ENCODE measurements around the gene CECR2.

Gene CECR2

DNA sequence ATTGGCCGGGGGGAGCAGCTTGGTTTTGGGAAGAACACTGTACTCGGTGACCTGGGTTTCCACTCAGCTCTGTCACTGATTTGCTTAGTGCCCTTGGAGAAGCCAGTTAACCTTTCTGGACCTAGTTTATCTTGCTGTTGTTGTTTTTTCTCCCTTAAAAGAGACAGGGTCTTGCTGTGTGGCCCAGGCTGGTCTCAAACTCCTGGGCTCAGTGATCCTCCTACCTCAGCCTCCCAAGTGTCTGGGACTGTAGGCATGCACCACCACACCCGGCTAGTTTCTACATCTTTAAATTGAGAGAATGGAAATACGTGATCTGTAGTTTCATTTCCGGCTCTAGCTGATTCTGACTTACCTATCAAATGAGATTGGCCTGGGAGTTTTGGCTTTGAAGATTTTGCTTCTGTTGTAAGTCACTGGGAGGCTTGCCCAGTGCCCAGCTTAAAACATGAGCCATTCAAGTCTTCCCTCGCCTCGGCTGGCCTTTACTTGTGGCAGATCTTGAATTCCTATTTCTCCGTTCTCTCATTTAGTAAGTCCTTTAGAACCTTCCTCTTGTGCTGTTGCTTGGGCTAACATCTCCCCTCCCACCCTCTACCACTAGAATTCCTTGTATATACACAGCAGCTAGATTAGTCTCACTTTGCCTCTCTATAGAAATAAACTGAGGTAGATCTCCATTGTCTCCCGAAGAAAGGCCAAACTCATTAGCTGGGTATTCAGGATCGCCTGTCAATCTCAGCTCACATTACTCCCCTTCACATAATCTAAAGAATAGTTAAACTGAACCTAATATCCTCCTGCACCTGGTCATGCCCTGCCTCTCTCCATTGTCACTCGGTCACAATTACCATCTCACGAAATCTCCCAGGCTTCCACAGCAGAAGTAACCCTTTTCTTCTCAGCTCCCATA lies 106.3 kb downstream of the CECR2 start:
- no peak overlapping the region for H3K9ac ChIP-seq (ENCODE audit: low read depth, low read length)
- H3K9me3 ChIP-seq (ENCODE audit: control insufficient read depth, insufficient read depth, low read length): no peaks in the 10 kb centered on the region
- H3K36me3 ChIP-seq (ENCODE audit: insufficient read depth, low read length): peaks cover 16% of the 10 kb centered on the region; the same call in 1 of the 2 replicates
- peaks cover 43% of the 10 kb centered on the region for H3K4me1 ChIP-seq (ENCODE audit: insufficient read depth, low read length)

DNA sequence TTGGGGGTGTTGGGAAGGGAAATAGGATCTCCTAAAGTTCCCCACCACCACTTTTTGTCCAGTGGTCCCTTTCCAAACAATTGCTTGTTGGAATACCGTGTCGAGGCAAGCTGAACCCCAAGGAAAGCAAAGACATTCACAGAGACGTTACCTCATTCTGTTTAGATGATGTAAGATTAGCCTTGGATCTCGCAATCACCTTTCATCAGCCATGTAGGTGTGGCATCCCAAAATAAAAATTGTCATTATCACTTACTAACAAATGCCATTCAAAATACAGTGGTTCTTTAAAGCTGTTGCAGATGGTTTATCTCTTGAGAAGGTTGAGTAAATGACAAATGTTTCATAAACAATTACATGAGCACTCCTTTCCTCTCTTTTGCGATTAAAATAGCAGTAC lies 107.6 kb downstream of the CECR2 start:
- peaks cover 16% of the 10 kb centered on the region; the same call in 1 of the 2 replicates for H3K36me3 ChIP-seq (ENCODE audit: insufficient read depth, low read length)
- no peaks in the 10 kb centered on the region for H3K9me3 ChIP-seq (ENCODE audit: control insufficient read depth, insufficient read depth, low read length)
- H3K9ac ChIP-seq (ENCODE audit: low read depth, low read length): no peak overlapping the region
- peaks cover 41% of the 10 kb centered on the region for H3K4me1 ChIP-seq (ENCODE audit: insufficient read depth, low read length)

DNA sequence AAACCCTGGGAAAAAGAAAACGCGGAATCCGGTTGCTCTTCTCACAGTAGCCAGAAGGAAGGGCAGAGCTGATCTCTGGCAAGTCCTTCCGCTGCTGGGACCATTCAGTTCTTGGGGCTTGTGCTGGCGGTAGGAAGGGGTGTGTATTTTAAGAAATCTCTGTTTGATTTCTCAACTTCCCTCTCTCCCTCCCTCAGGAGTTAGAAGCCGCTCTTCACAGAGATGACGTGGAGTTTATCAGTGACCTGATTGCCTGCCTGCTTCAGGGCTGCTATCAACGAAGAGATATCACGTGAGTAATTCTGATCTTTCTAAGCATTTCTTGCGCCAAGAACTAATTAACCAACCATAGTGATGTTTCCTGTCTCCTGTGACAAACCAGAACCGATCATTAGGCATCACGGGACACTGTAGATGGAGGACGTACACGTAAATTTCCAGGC lies 108.2 kb downstream of the CECR2 start:
- Histone ChIP-seq H3K9ac (ENCODE audit: low read depth, low read length) (no peak overlapping the region; the same call in 1 of the 2 replicates), H3K36me3 (ENCODE audit: insufficient read depth, low read length) (peaks cover 16% of the 10 kb centered on the region), H3K4me1 (ENCODE audit: insufficient read depth, low read length) (peaks cover 35% of the 10 kb centered on the region), H3K9me3 (ENCODE audit: control insufficient read depth, insufficient read depth, low read length) (no peaks in the 10 kb centered on the region)

DNA sequence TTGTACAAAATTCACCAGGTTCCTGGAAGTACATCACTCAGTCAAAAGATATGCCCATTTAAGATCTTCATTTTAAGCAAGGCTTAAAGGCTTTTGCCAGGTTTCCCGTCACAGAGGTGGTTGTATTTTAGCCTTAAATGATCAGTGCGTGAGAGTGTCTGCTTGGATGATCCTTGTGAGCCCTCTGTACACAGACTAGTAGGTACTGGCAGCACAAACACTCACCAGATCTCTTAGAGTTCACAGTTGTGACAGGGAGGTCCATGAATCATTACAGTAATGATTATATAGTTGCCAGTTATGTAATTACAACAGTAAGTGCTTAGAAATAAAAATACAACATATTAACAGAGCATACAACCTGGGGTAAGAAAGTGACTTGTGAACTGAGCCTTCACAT lies 109.9 kb downstream of the CECR2 start:
- H3K36me3 ChIP-seq (ENCODE audit: insufficient read depth, low read length): peaks cover 25% of the 10 kb centered on the region

DNA sequence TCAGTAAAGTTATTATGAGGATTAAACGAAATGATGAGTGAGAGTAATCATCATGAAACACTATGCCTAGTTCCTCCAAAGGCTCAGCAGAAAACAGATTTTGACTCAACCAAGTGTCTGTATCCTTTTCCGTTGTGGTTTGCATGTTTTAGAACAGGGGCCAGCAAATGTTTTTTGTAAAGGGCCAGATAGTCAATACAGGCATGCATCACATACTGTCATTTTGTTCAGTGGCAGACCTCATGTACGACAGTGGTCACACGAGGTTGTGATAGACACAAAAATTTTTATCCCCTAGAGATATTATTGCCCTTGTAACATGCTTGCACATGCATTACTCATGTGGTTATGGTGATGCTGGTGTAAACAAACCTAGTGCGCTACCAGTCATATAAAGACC lies 112.2 kb downstream of the CECR2 start:
- peaks cover 26% of the 10 kb centered on the region for H3K36me3 ChIP-seq (ENCODE audit: insufficient read depth, low read length)
- H3K9ac ChIP-seq (ENCODE audit: low read depth, low read length): no peak overlapping the region
- peaks cover 2% of the 10 kb centered on the region; the same call in 1 of the 2 replicates for H3K4me1 ChIP-seq (ENCODE audit: insufficient read depth, low read length)
- no peaks in the 10 kb centered on the region for H3K9me3 ChIP-seq (ENCODE audit: control insufficient read depth, insufficient read depth, low read length)

More for the DNA sequence above, 109.9 kb downstream of the CECR2 start:
- no peaks in the 10 kb centered on the region for H3K9me3 ChIP-seq (ENCODE audit: control insufficient read depth, insufficient read depth, low read length)
- H3K9ac ChIP-seq (ENCODE audit: low read depth, low read length): no peak overlapping the region
- peaks cover 22% of the 10 kb centered on the region for H3K4me1 ChIP-seq (ENCODE audit: insufficient read depth, low read length)

DNA sequence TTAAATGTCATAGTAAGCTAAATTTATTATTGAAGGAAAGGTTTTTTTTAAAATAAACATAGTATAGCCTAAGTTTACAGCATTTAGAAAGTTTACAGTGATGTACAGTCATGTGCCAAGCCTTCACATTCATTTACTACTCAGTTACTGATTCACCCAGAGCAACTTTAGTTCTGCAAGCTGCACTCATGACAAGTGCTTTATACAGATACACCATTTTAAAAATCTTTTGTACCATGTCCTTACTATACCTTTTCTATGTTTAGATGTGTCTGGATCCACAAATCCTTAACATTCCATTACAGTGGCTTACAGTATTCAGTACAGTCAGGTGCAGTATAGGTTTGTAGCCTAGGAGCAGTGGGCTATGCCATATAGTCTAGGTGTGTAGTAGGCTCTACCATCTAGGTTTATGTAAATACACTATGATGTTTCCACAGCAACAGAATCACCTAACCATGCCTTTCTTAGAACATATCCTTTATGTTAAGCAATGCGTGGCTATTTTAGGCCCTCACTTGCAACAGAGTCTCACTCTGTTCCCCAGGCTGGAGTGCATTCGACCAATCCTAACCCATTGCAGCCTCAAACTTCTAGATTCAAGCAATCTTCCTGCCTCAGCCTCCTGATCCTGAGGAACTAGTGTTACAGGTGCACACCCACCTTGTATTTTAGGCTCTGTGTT lies 114.6 kb downstream of the CECR2 start:
- H3K9ac ChIP-seq (ENCODE audit: low read depth, low read length): no peak overlapping the region
- H3K36me3 ChIP-seq (ENCODE audit: insufficient read depth, low read length): peaks cover 19% of the 10 kb centered on the region
- H3K4me1 ChIP-seq (ENCODE audit: insufficient read depth, low read length): no peaks in the 10 kb centered on the region
- H3K9me3 ChIP-seq (ENCODE audit: control insufficient read depth, insufficient read depth, low read length): no peaks in the 10 kb centered on the region

DNA sequence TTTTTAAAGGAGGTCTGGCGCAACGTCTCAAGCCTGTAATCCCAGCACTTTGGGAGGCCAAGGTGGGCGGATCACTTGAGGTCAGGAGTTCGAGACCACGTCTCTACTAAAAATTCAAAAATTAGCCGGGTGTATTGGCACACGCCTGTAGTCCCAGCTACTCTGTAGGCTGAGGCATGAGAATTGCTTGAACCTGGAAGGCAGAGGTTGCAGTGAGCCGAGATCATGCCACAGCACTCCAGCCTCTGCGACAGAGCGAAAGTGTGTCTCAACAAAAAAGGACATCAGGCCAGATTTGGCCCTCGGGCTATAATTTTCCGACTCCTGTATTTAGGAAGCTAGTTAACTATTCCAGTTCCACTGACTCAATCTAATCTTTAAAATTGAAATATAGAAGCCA lies 115.3 kb downstream of the CECR2 start:
- Histone ChIP-seq H3K9ac (ENCODE audit: low read depth, low read length) (no peak overlapping the region), H3K36me3 (ENCODE audit: insufficient read depth, low read length) (peaks cover 13% of the 10 kb centered on the region), H3K9me3 (ENCODE audit: control insufficient read depth, insufficient read depth, low read length) (no peaks in the 10 kb centered on the region; the same call in 1 of the 2 replicates), H3K4me1 (ENCODE audit: insufficient read depth, low read length) (no peaks in the 10 kb centered on the region)

DNA sequence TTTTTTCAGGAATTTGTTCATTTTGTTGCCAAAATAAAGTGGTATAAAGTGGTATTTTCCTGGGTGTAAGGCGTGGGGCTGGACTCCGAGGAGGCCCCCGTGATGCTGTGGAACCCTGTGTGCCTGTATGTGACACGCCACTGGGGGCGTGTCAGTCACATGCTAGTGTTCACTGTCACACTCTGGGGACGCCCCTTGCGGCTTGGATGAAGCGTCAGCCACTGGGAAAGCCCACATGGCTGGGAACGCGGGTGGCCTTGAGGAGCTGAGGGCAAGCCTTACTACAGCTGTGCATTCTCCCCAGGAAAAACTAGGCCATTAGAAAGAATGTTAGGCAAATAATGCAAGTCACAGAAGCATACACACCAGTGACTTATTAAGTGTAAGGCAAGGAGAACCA lies 117.1 kb downstream of the CECR2 start:
- Histone ChIP-seq H3K36me3 (ENCODE audit: insufficient read depth, low read length) (peaks cover 13% of the 10 kb centered on the region), H3K9me3 (ENCODE audit: control insufficient read depth, insufficient read depth, low read length) (no peaks in the 10 kb centered on the region; the same call in 1 of the 2 replicates), H3K9ac (ENCODE audit: low read depth, low read length) (no peak overlapping the region), H3K4me1 (ENCODE audit: insufficient read depth, low read length) (peaks cover 6% of the 10 kb centered on the region)

DNA sequence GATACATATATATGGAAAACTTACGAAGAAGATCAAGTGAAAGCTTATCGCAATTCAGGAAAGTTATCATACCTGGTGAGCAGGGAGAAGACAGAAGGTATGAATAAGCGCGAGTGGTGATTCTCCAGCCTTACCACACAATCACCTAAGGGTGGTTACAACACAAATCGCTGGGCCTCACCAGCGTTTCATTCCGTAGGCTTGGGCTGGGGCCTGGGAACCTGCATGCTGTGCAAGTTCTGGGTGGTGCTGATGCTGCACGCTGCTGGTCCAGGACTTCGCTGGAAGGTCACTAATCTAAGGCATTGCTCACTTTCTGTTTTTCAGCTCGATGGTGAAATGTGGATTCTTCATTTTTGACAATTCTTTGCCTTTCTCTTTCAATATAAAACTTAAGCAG lies 117.5 kb downstream of the CECR2 start:
- no peaks in the 10 kb centered on the region; the same call in 1 of the 2 replicates for H3K9me3 ChIP-seq (ENCODE audit: control insufficient read depth, insufficient read depth, low read length)
- peaks cover 8% of the 10 kb centered on the region for H3K4me1 ChIP-seq (ENCODE audit: insufficient read depth, low read length)
- H3K36me3 ChIP-seq (ENCODE audit: insufficient read depth, low read length): peaks cover 13% of the 10 kb centered on the region
- no peak overlapping the region for H3K9ac ChIP-seq (ENCODE audit: low read depth, low read length)

DNA sequence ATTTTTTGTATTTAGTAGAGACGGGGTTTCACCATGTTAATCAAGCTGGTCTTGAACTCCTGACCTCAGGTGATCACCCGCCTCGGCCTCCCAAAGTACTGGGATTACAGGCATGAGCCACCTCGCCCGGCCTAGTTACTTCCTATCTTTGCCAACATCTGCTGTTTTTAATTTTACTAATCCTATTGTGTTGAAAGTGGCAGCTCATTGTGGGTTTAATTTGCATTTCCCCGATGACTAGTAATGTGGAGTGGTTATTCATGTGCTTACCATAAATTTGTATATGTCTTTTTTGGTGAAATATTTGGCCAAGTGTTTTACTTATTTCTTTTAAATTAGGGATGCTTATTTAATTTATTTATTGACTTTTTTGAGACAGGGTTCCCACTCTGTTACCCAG lies 119.8 kb downstream of the CECR2 start:
- H3K4me1 ChIP-seq (ENCODE audit: insufficient read depth, low read length): peaks cover 24% of the 10 kb centered on the region
- H3K36me3 ChIP-seq (ENCODE audit: insufficient read depth, low read length): peaks cover 4% of the 10 kb centered on the region; the same call in 1 of the 2 replicates
- no peak overlapping the region for H3K9ac ChIP-seq (ENCODE audit: low read depth, low read length)
- no peaks in the 10 kb centered on the region; the same call in 1 of the 2 replicates for H3K9me3 ChIP-seq (ENCODE audit: control insufficient read depth, insufficient read depth, low read length)

DNA sequence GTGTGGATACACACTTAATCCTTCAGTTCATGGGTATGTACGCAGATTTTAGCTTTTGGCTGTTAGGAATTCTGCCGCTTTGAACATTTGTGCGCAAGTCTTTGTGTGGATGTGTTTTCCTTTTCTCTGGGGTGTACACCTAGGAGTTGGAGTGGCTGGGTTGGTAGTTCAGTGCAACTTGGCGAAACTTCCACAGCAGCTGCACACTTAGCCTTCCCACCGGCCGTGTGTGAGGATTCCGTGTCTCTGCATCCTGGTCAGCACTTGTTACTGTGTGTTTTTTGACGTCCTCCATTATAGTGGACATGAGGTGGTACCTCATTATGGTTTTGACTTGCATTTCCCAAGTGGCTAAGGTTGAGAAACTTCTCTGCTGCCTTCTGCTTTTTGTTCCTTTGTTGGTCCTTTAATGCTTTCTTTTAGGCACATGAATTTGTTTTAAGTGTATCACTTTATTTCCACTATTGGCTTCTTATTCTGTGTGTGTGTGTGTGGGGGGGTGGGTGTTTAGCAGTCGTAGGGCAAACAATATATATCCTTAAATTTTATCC lies 121.9 kb downstream of the CECR2 start:
- H3K36me3 ChIP-seq (ENCODE audit: insufficient read depth, low read length): no peaks in the 10 kb centered on the region
- H3K4me1 ChIP-seq (ENCODE audit: insufficient read depth, low read length): peaks cover 24% of the 10 kb centered on the region
- H3K9me3 ChIP-seq (ENCODE audit: control insufficient read depth, insufficient read depth, low read length): no peaks in the 10 kb centered on the region; the same call in 1 of the 2 replicates
- H3K9ac ChIP-seq (ENCODE audit: low read depth, low read length): no peak overlapping the region

DNA sequence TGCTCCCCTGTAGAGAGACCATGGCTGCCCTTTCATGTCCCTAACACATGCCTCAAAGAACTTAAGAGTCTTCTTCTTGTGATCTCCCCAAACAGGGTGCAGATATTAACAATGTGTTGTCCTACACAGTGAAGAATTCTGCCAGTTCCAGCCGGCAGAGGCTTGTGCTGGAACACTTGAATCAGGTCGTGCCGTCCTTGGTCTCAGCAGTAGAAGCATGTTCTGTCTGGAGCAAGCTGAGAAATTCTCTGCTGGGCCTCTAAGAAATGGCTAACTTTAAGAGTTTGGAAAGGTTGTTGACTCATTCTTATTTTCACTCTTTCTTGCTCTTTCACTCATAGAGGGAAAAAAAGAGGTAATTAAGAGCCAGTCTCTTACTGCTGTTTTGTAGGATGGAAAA lies 123.0 kb downstream of the CECR2 start:
- Histone ChIP-seq H3K4me1 (ENCODE audit: insufficient read depth, low read length) (peaks cover 24% of the 10 kb centered on the region), H3K9ac (ENCODE audit: low read depth, low read length) (no peak overlapping the region), H3K36me3 (ENCODE audit: insufficient read depth, low read length) (peaks cover 3% of the 10 kb centered on the region; the same call in 1 of the 2 replicates), H3K9me3 (ENCODE audit: control insufficient read depth, insufficient read depth, low read length) (no peaks in the 10 kb centered on the region; the same call in 1 of the 2 replicates)

DNA sequence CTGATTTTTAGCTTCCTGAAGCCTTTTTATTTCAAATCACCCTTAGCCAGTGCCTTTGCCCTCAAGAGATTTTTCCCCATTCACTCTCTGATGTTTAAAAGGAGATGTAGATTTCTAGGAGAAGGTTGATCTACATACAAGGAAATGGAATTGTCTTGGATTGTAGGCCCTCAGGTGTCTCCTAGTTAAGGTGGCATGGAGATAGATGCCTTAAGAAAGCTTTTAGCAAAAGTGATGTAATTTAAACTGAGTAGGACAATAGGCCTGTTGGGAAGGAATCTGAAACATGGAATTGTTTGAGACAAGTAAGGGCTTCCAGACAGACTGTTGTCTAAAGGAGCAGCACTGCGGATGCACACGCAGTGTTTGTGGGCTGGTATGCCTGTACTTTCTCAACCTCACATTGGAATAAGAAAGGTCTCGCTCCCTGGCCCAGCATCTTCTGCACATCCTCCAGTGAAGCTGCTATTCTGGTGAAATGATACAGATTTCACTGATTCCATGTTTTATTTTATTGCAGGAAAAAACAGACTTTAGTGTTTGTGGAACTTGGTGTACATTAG lies 124.2 kb downstream of the CECR2 start:
- Histone ChIP-seq H3K36me3 (ENCODE audit: insufficient read depth, low read length) (peaks cover 6% of the 10 kb centered on the region; the same call in 1 of the 2 replicates), H3K9ac (ENCODE audit: low read depth, low read length) (no peak overlapping the region), H3K4me1 (ENCODE audit: insufficient read depth, low read length) (peaks cover 24% of the 10 kb centered on the region), H3K9me3 (ENCODE audit: control insufficient read depth, insufficient read depth, low read length) (no peaks in the 10 kb centered on the region; the same call in 1 of the 2 replicates)

DNA sequence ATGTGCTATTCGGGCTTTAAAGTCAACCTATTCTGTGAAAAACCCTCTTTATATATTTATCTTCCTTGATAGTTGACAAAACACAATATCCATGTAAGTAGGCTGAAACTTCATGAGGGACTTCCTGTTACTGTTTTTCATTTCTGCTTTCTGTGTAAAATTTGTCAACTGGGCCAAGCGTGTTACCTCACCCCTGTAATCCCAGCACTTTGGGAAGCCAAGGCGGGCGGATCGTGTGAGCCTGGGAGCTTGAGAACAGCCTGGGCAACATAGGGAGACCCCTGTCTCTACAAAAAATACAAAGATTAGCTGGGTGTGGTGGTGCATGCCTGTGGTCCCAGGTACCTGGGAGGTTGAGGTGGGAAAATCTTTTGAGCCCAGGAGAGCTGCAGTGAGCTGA lies 127.6 kb downstream of the CECR2 start:
- Histone ChIP-seq H3K9ac (ENCODE audit: low read depth, low read length) (no peak overlapping the region), H3K9me3 (ENCODE audit: control insufficient read depth, insufficient read depth, low read length) (no peaks in the 10 kb centered on the region), H3K36me3 (ENCODE audit: insufficient read depth, low read length) (peaks cover 10% of the 10 kb centered on the region), H3K4me1 (ENCODE audit: insufficient read depth, low read length) (peaks cover 14% of the 10 kb centered on the region)
